ENCODE measurements around the gene WDR19.

DNA sequence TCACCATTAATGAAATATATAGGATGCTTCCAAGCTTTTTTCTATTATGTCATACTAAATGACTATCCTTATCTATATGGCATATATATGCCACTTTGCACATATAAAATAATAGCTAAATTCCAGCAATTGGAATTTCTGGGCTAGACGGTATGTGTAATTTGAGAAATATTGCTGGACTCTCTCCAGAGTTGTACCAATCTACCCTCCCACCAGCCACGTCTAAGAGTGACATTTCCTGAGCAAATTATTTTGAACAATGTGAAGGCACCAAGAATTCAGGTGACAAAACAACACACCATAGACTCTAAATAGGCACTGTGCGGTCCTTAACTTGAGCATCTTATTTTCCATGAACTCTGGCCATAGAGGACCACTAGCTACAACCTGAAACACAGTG lies 121.5 kb downstream of the WDR19 start:
- TF ChIP-seq, protein P1, sequence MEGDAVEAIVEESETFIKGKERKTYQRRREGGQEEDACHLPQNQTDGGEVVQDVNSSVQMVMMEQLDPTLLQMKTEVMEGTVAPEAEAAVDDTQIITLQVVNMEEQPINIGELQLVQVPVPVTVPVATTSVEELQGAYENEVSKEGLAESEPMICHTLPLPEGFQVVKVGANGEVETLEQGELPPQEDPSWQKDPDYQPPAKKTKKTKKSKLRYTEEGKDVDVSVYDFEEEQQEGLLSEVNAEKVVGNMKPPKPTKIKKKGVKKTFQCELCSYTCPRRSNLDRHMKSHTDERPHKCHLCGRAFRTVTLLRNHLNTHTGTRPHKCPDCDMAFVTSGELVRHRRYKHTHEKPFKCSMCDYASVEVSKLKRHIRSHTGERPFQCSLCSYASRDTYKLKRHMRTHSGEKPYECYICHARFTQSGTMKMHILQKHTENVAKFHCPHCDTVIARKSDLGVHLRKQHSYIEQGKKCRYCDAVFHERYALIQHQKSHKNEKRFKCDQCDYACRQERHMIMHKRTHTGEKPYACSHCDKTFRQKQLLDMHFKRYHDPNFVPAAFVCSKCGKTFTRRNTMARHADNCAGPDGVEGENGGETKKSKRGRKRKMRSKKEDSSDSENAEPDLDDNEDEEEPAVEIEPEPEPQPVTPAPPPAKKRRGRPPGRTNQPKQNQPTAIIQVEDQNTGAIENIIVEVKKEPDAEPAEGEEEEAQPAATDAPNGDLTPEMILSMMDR (IDR thresholded peaks at IDR 0.05) = no peak
- TF ChIP-seq POLR2A (IDR thresholded peaks at IDR 0.05) = no peak
- TF ChIP-seq POLR2AphosphoS5 (IDR thresholded peaks at IDR 0.05) = no peak

Data from gastroesophageal sphincter (tissue), 3 donors.